A673 (cell line): ENCODE results near the gene PPP1CA.

ENCODE experiments used
- EZH2 ChIP-seq: fragments of 200-600 bp; sonication (generic); IDR thresholded peaks from 2 replicates; pipeline ENCODE4 v1.6.1; 2017; ENCODE audit warnings: borderline replicate concordance, low read depth, mild to moderate bottlenecking, mixed read lengths, antibody characterized with exemption, low read length; ENCODE audit not compliant: poor library complexity, severe bottlenecking
- TF ChIP-seq, protein P1 (sequence below): fragments of 300-800, 200-600 bp; sonication (generic); conservative IDR thresholded peaks from 2 replicates; pipeline ENCODE4 v1.5.1; 2017; ENCODE audit warnings: low read depth, mild to moderate bottlenecking, antibody characterized with exemption, low read length, moderate library complexity, mixed read lengths

DNA sequence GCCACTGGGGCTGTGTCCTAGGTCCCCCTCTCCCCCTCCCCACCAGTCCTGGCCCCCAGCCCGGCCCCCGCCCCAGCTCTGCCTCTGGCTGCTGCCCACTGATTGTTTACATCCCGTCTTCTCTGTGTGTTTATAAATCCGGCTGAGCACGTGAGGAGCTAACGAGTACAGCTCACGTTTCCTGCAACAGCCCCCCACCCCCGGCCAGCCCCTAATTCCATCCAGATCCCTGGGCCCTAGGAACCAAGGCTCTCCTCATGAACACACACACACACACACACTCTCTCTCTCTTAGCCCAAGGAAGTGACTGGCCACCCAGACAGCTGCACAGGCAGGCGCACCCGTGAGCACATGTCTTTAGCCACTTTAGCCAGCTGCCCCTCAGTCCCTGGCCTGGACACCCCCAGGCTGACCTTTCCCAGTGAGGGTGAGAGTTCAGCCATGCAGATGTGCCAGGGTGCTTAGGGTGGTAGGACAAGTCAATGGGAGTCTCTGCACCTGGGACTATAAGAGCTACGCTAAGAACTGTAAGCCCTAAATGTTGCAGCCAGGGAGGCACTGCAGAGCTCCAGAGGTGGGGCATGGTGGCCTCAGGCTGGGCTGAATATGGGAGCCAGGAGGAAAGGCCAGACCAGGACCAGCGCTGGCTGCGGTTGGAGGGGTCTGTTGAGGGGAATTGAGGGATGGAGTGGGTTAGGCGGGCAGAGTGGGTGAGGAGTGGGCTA is 31.1 kb downstream of the PPP1CA start:
- TF ChIP-seq, protein P1, sequence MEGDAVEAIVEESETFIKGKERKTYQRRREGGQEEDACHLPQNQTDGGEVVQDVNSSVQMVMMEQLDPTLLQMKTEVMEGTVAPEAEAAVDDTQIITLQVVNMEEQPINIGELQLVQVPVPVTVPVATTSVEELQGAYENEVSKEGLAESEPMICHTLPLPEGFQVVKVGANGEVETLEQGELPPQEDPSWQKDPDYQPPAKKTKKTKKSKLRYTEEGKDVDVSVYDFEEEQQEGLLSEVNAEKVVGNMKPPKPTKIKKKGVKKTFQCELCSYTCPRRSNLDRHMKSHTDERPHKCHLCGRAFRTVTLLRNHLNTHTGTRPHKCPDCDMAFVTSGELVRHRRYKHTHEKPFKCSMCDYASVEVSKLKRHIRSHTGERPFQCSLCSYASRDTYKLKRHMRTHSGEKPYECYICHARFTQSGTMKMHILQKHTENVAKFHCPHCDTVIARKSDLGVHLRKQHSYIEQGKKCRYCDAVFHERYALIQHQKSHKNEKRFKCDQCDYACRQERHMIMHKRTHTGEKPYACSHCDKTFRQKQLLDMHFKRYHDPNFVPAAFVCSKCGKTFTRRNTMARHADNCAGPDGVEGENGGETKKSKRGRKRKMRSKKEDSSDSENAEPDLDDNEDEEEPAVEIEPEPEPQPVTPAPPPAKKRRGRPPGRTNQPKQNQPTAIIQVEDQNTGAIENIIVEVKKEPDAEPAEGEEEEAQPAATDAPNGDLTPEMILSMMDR: no peak
- no peak for TF ChIP-seq EZH2
